HEK293 (cell line): ENCODE data around the gene STYX.

Source experiments
- HOXC10 ChIP-seq: sonication (generic); formaldehyde crosslinking; IDR thresholded peaks from 2 replicates; pipeline ENCODE4 v1.8.1; 2023; ENCODE audit warnings: mild to moderate bottlenecking, missing genetic modification reagents
- WT1 ChIP-seq: fragments of 450-650 bp; formaldehyde crosslinking; IDR thresholded peaks from 2 replicates; pipeline ENCODE4 v1.5.1; 2016; ENCODE audit warnings: missing biosample characterization, missing genetic modification characterization
- ZBTB17 ChIP-seq: fragments of 450-650 bp; formaldehyde crosslinking; IDR thresholded peaks from 2 replicates; pipeline ENCODE4 v1.5.1; 2016; ENCODE audit warnings: missing biosample characterization, missing genetic modification characterization
- ZFP37 ChIP-seq: fragments of 450-650 bp; formaldehyde crosslinking; IDR thresholded peaks from 2 replicates; pipeline ENCODE4 v1.5.1; 2016; ENCODE audit warnings: missing biosample characterization, missing genetic modification characterization
- ZNF24 ChIP-seq: fragments of 450-650 bp; formaldehyde crosslinking; IDR thresholded peaks from 2 replicates; pipeline ENCODE4 v1.5.1; 2016; ENCODE audit warnings: missing biosample characterization, missing genetic modification characterization
- ZNF274 ChIP-seq, 2 experiments: fragments of 200-500 bp in 1 of 2; fragments of 450-650 bp in 1 of 2; sonication (Bioruptor generic) in 1 of 2; formaldehyde crosslinking in 1 of 2; IDR thresholded peaks; 2 replicates each; pipeline versions ENCODE4 v1.5.1 to v1.6.1; 2014 to 2016; ENCODE audit warnings: borderline replicate concordance in 1 of 2, inconsistent platforms in 1 of 2, low read length in 1 of 2, missing biosample characterization in 1 of 2, missing genetic modification characterization in 1 of 2
- ZNF423 ChIP-seq: fragments of 450-650 bp; formaldehyde crosslinking; IDR thresholded peaks from 2 replicates; pipeline ENCODE4 v1.5.1; 2016; ENCODE audit warnings: missing biosample characterization, missing genetic modification characterization
- ZNF571 ChIP-seq: fragments of 450-650 bp; formaldehyde crosslinking; IDR thresholded peaks from 2 replicates; pipeline ENCODE4 v1.5.0; 2017; ENCODE audit warnings: missing biosample characterization, missing genetic modification characterization
- ZNF623 ChIP-seq: fragments of 450-650 bp; formaldehyde crosslinking; IDR thresholded peaks from 2 replicates; pipeline ENCODE4 v1.5.1; 2016; ENCODE audit warnings: missing biosample characterization, missing genetic modification characterization
- ZNF701 ChIP-seq: fragments of 450-650 bp; formaldehyde crosslinking; IDR thresholded peaks from 2 replicates; pipeline ENCODE4 v1.5.1; 2016; ENCODE audit warnings: missing biosample characterization, missing genetic modification characterization
- ZNF785 ChIP-seq: fragments of 450-650 bp; formaldehyde crosslinking; IDR thresholded peaks from 2 replicates; pipeline ENCODE4 v1.5.1; 2016; ENCODE audit warnings: missing biosample characterization, missing genetic modification characterization
- TF ChIP-seq, protein P1 (sequence below): fragments of 450-650 bp; formaldehyde crosslinking; IDR thresholded peaks from 2 replicates; pipeline ENCODE4 v1.5.1; 2016; ENCODE audit warnings: missing biosample characterization, missing genetic modification characterization, borderline replicate concordance
- TF ChIP-seq, protein P2 (sequence below): IDR thresholded peaks from 2 replicates; pipeline ENCODE4 v1.6.1; 2011; ENCODE audit warnings: mild to moderate bottlenecking, low read depth, low read length, borderline replicate concordance
- TF ChIP-seq, protein P3 (sequence below): fragments of 450-650 bp; formaldehyde crosslinking; IDR thresholded peaks from 2 replicates; pipeline ENCODE4 v1.5.1; 2016; ENCODE audit warnings: missing biosample characterization, missing genetic modification characterization

DNA sequence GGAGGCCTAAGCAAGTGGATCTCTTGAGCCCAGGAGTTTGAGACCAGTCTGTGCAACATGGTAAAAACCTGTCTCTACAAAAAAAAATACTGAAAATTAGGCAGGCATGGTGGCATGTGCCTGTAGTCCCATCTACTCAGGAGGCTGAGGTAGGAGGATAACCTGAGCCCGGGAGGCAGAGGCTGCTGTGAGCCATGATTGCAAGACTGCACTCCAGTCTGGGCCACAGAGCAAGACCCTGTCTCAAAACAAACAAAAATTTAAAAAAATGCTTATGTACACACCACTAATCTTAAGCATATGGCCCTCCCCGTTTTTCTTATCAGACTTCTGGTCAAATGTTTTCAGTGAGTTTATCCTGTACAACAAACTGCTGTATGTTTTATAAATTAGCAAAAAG, 63.1 kb downstream of the STYX start:
- TF ChIP-seq ZNF623 (tag by site-specific recombination) (no peak), ZNF274 (IDR thresholded peaks at IDR 0.05; ENCODE audit: low read length) (no peak), ZNF274 (tag by site-specific recombination; IDR thresholded peaks at IDR 0.05; ENCODE audit: borderline replicate concordance) (no peak), ZFP37 (tag by site-specific recombination) (no peak), HOXC10 (CRISPR knock-in tag) (no peak), ZNF701 (tag by site-specific recombination) (no peak), ZNF785 (tag by site-specific recombination) (no peak), ZBTB17 (no peak), ZNF571 (tag by site-specific recombination) (no peak), ZNF24 (tag by site-specific recombination) (no peak), ZNF423 (no peak), WT1 (tag by site-specific recombination) (no peak)
- TF ChIP-seq, protein P1, sequence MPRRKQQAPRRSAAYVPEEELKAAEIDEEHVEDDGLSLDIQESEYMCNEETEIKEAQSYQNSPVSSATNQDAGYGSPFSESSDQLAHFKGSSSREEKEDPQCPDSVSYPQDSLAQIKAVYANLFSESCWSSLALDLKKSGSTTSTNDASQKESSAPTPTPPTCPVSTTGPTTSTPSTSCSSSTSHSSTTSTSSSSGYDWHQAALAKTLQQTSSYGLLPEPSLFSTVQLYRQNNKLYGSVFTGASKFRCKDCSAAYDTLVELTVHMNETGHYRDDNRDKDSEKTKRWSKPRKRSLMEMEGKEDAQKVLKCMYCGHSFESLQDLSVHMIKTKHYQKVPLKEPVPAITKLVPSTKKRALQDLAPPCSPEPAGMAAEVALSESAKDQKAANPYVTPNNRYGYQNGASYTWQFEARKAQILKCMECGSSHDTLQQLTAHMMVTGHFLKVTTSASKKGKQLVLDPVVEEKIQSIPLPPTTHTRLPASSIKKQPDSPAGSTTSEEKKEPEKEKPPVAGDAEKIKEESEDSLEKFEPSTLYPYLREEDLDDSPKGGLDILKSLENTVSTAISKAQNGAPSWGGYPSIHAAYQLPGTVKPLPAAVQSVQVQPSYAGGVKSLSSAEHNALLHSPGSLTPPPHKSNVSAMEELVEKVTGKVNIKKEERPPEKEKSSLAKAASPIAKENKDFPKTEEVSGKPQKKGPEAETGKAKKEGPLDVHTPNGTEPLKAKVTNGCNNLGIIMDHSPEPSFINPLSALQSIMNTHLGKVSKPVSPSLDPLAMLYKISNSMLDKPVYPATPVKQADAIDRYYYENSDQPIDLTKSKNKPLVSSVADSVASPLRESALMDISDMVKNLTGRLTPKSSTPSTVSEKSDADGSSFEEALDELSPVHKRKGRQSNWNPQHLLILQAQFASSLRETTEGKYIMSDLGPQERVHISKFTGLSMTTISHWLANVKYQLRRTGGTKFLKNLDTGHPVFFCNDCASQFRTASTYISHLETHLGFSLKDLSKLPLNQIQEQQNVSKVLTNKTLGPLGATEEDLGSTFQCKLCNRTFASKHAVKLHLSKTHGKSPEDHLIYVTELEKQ (tag by site-specific recombination): no peak
- TF ChIP-seq, protein P2, sequence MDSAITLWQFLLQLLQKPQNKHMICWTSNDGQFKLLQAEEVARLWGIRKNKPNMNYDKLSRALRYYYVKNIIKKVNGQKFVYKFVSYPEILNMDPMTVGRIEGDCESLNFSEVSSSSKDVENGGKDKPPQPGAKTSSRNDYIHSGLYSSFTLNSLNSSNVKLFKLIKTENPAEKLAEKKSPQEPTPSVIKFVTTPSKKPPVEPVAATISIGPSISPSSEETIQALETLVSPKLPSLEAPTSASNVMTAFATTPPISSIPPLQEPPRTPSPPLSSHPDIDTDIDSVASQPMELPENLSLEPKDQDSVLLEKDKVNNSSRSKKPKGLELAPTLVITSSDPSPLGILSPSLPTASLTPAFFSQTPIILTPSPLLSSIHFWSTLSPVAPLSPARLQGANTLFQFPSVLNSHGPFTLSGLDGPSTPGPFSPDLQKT: no peak
- TF ChIP-seq, protein P3, sequence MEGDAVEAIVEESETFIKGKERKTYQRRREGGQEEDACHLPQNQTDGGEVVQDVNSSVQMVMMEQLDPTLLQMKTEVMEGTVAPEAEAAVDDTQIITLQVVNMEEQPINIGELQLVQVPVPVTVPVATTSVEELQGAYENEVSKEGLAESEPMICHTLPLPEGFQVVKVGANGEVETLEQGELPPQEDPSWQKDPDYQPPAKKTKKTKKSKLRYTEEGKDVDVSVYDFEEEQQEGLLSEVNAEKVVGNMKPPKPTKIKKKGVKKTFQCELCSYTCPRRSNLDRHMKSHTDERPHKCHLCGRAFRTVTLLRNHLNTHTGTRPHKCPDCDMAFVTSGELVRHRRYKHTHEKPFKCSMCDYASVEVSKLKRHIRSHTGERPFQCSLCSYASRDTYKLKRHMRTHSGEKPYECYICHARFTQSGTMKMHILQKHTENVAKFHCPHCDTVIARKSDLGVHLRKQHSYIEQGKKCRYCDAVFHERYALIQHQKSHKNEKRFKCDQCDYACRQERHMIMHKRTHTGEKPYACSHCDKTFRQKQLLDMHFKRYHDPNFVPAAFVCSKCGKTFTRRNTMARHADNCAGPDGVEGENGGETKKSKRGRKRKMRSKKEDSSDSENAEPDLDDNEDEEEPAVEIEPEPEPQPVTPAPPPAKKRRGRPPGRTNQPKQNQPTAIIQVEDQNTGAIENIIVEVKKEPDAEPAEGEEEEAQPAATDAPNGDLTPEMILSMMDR (tag by site-specific recombination): no peak
